ENCODE measurements around the gene TBC1D8B. TPM values are rescaled to one million over a fixed set of nuclear protein-coding genes. Genes with fewer than 3 reads are reported as not detected.

Gene TBC1D8B
- total and polyA plus RNA-seq, 8 donors = 2.1 to 117 (median 7.8) TPM

DNA sequence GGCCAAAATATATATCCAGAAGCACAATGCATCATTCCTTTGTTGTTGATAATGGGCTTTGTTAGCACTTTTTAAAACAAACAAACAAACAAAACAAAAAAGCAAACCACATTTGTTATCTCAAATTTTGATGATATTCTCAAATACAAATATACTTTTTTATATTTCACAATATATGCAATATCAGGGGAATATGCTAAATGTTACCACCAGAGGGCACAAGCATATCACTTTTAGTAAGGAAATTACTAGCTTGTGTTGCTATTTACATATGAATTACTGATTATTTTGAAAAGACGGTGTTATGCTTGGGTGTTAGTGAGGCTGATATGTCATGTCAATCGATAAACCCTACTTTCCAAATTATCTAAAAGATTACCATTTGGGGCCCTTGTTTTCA lies 71.6 kb downstream of the TBC1D8B start:
- peak in 1 of 2 donors; percentile 28 for DNase-seq
- Histone ChIP-seq H3K4me1 (no peaks in the 10 kb centered on the region), H3K9me3 (no peaks in the 10 kb centered on the region)

GRCh38 chrX:106875151-106875550 lies 72.7 kb downstream of the TBC1D8B start:
- intact Hi-C loops (cut with DNase I; ENCODE audit: low total_unique reads) = no loop called here
- Histone ChIP-seq H3K4me1 (no peaks in the 10 kb centered on the region), H3K27me3 (peaks cover 0 to 6% (median 0%) of the 10 kb centered on the region in 3 donors), H3K36me3 (peaks cover 0 to 13% (median 3%) of the 10 kb centered on the region in 4 donors), H3K9me3 (no peaks in the 10 kb centered on the region), H3K4me3 (no peak overlapping the region), H3K27ac (no peak overlapping the region)
- TF ChIP-seq EP300 (IDR thresholded peaks at IDR 0.05) (no peak), POLR2A (IDR thresholded peaks at IDR 0.05) (no peak), POLR2AphosphoS5 (IDR thresholded peaks at IDR 0.05) (no peak), CTCF (IDR thresholded peaks at IDR 0.05) (no peak)
- 71 to 91% (median 77%) methylated on average over 1 of the region's 1 CpG for WGBS, 5 donors
- no peak for DNase-seq

More for the DNA sequence above, 71.6 kb downstream of the TBC1D8B start:
- no peak overlapping the region for H3K27ac ChIP-seq
- peaks cover 0 to 8% (median 0%) of the 10 kb centered on the region in 3 donors for H3K27me3 ChIP-seq
- WGBS, 5 donors = 41 to 63% (median 43%) methylated on average over 2 of the region's 2 CpGs
- TF ChIP-seq POLR2AphosphoS5 (IDR thresholded peaks at IDR 0.05) = no peak
- TF ChIP-seq CTCF (IDR thresholded peaks at IDR 0.05) = peak in 4 of 7 experiments; percentile 35 to 59 (median 48)
- no peak for TF ChIP-seq POLR2A (IDR thresholded peaks at IDR 0.05)
- no peak for TF ChIP-seq EP300 (IDR thresholded peaks at IDR 0.05)
- intact Hi-C loops (cut with DNase I; ENCODE audit: low total_unique reads) = no loop called here
- H3K4me3 ChIP-seq = no peak overlapping the region
- H3K36me3 ChIP-seq = peaks cover 0 to 13% (median 3%) of the 10 kb centered on the region in 4 donors

DNA sequence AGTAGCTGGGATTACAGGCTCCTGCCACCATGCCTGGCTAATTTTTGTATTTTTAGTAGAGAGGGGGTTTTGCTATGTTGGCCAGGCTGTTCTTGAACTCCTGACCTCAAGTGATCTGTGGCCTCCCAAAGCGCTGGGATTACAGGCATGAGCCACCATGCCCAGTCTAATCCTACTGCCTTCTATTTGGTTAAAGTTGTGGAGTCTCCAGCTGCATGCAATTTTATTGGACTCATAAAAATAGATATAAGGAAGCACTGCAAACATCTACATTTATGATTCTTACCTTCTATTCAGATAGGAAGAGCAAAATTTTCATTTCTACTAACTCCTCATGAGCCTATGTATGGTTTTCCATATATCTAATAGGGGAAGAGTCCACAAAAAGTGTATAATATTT lies 87.0 kb downstream of the TBC1D8B start:
- no peak overlapping the region for H3K4me3 ChIP-seq
- DNase-seq = no peak
- peaks cover 0 to 7% (median 0%) of the 10 kb centered on the region in 3 donors for H3K27me3 ChIP-seq
- peaks cover 0 to 3% (median under 1%) of the 10 kb centered on the region in 4 donors for H3K4me1 ChIP-seq
- H3K9me3 ChIP-seq = peaks cover 0 to 7% (median 0%) of the 10 kb centered on the region in 4 donors
- no peak for TF ChIP-seq POLR2A (IDR thresholded peaks at IDR 0.05)
- WGBS, 5 donors = 46 to 94% (median 86%) methylated on average over 1 of the region's 1 CpG
- intact Hi-C loops (cut with DNase I; ENCODE audit: low total_unique reads) = no loop called here
- H3K36me3 ChIP-seq = no peaks in the 10 kb centered on the region
- H3K27ac ChIP-seq = no peak overlapping the region

DNA sequence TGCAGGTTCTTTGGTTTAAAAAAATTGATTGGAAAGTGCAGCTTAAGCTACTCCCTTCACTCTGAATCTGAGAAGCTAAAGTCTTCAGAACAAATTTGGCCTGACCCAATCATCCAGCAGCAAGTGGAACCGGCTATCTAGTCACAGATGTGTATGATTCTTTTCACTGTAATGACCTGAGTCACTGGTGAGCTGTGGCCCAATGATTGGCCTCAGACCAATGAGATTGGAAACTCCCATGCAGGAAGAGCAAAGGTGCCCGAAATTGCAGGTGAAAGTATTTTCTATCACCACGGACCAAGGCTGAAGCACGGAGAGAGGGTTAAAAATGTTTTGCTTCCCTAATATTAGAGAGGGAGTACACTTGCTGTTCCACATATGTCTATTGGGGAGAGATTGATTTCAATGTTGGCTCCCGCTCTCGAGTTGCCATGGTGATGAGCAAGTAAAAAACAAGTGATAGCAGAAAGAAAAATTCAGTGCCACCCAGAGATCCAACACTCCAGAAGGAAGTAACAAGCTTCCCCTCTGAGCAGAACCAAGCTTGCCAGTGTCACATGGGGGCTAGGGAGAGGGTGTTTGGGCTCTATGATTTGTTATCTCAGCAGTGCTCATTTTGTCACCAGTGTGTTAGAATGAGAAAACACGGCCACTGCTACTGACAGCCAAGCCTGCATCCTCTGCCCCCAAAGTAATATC lies 89.4 kb downstream of the TBC1D8B start:
- DNase-seq = no peak
- H3K9me3 ChIP-seq = peaks cover 0 to 7% (median 0%) of the 10 kb centered on the region in 4 donors
- WGBS, 5 donors = 58 to 70% (median 67%) methylated on average over 7 of the region's 7 CpGs
- no peak overlapping the region for H3K27ac ChIP-seq
- TF ChIP-seq EP300 (IDR thresholded peaks at IDR 0.05) = no peak
- TF ChIP-seq POLR2A (IDR thresholded peaks at IDR 0.05) = no peak
- TF ChIP-seq CTCF (IDR thresholded peaks at IDR 0.05) = no peak
- TF ChIP-seq POLR2AphosphoS5 (IDR thresholded peaks at IDR 0.05) = no peak
- intact Hi-C loops (cut with DNase I; ENCODE audit: low total_unique reads) = no loop called here
- no peak overlapping the region for H3K4me3 ChIP-seq
- H3K27me3 ChIP-seq = peaks cover 0 to 20% (median 0%) of the 10 kb centered on the region in 3 donors
- H3K36me3 ChIP-seq = no peaks in the 10 kb centered on the region
- H3K4me1 ChIP-seq = peaks cover 0 to 11% (median 4%) of the 10 kb centered on the region in 4 donors
